ENCODE results near the gene PDE6B. TPM values are rescaled to one million over a fixed set of nuclear protein-coding genes. Genes with fewer than 3 reads are reported as not detected.

Gene PDE6B
- total and polyA plus RNA-seq, 2 experiments from 2014 or later: 3.4 to 5.0 TPM

- DNase-seq (ENCODE audit: low spot score) (no peak), ATAC-seq (no peak)
- no peaks in the 10 kb centered on the region for H3K79me2 ChIP-seq (replicated peaks; ENCODE audit: insufficient read depth)
- H3F3A ChIP-seq (replicated peaks; ENCODE audit: low read depth): no peaks in the 10 kb centered on the region
- TF ChIP-seq POLR2AphosphoS5 (IDR thresholded peaks at IDR 0.05; ENCODE audit: low read depth) (no peak), ZNF114 (CRISPR knock-in tag; IDR thresholded peaks at IDR 0.05) (no peak), ZNF331 (CRISPR knock-in tag; IDR thresholded peaks at IDR 0.05; ENCODE audit: low read depth) (no peak), NANOG (IDR thresholded peaks at IDR 0.05; ENCODE audit: borderline replicate concordance) (no peak), EZH2 (IDR thresholded peaks at IDR 0.05; ENCODE audit: low read depth, unreplicated experiment) (no peak), ETS1 (IDR thresholded peaks at IDR 0.05) (no peak), CREB1 (CRISPR knock-in tag; IDR thresholded peaks at IDR 0.05; ENCODE audit: low read depth) (no peak), JUNB (IDR thresholded peaks at IDR 0.05; ENCODE audit: unreplicated experiment) (no peak), STAT1 (IDR thresholded peaks at IDR 0.05; ENCODE audit: unreplicated experiment) (no peak), EZH2phosphoT487 (IDR thresholded peaks at IDR 0.05; ENCODE audit: unreplicated experiment) (no peak), ZNF462 (CRISPR knock-in tag; IDR thresholded peaks at IDR 0.05) (no peak)
- TF ChIP-seq, protein P1, sequence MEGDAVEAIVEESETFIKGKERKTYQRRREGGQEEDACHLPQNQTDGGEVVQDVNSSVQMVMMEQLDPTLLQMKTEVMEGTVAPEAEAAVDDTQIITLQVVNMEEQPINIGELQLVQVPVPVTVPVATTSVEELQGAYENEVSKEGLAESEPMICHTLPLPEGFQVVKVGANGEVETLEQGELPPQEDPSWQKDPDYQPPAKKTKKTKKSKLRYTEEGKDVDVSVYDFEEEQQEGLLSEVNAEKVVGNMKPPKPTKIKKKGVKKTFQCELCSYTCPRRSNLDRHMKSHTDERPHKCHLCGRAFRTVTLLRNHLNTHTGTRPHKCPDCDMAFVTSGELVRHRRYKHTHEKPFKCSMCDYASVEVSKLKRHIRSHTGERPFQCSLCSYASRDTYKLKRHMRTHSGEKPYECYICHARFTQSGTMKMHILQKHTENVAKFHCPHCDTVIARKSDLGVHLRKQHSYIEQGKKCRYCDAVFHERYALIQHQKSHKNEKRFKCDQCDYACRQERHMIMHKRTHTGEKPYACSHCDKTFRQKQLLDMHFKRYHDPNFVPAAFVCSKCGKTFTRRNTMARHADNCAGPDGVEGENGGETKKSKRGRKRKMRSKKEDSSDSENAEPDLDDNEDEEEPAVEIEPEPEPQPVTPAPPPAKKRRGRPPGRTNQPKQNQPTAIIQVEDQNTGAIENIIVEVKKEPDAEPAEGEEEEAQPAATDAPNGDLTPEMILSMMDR (conservative IDR thresholded peaks at IDR 0.05; ENCODE audit: low read depth in 2 of 2): no peak
- TF ChIP-seq, protein P2, sequence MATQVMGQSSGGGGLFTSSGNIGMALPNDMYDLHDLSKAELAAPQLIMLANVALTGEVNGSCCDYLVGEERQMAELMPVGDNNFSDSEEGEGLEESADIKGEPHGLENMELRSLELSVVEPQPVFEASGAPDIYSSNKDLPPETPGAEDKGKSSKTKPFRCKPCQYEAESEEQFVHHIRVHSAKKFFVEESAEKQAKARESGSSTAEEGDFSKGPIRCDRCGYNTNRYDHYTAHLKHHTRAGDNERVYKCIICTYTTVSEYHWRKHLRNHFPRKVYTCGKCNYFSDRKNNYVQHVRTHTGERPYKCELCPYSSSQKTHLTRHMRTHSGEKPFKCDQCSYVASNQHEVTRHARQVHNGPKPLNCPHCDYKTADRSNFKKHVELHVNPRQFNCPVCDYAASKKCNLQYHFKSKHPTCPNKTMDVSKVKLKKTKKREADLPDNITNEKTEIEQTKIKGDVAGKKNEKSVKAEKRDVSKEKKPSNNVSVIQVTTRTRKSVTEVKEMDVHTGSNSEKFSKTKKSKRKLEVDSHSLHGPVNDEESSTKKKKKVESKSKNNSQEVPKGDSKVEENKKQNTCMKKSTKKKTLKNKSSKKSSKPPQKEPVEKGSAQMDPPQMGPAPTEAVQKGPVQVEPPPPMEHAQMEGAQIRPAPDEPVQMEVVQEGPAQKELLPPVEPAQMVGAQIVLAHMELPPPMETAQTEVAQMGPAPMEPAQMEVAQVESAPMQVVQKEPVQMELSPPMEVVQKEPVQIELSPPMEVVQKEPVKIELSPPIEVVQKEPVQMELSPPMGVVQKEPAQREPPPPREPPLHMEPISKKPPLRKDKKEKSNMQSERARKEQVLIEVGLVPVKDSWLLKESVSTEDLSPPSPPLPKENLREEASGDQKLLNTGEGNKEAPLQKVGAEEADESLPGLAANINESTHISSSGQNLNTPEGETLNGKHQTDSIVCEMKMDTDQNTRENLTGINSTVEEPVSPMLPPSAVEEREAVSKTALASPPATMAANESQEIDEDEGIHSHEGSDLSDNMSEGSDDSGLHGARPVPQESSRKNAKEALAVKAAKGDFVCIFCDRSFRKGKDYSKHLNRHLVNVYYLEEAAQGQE (IDR thresholded peaks at IDR 0.05; ENCODE audit: unreplicated experiment): no peak
- H3K9me2 ChIP-seq (ENCODE audit: insufficient read depth): no peaks in the 10 kb centered on the region
- no peaks in the 10 kb centered on the region for H3K36me3 Mint-ChIP-seq (ENCODE audit: low read depth)
- H4K20me1 ChIP-seq (replicated peaks; ENCODE audit: insufficient read depth): no peaks in the 10 kb centered on the region
- H2AFZ ChIP-seq: no peak overlapping the region
- H3K4me3 Mint-ChIP-seq: no peak overlapping the region
- H3K9me3 Mint-ChIP-seq: no peaks in the 10 kb centered on the region; the same call in 2 of the 3 replicates
- H3K27ac ChIP-seq (ENCODE audit: low read depth): no peak overlapping the region
- no peak overlapping the region for H3K4me2 ChIP-seq
- no peak overlapping the region for H3K4me3 ChIP-seq
- H3K36me3 ChIP-seq (ENCODE audit: insufficient read depth): no peaks in the 10 kb centered on the region
- H3K27me3 ChIP-seq (ENCODE audit: insufficient read depth): 0 out of 2 replicates have a peak, but pooled peaks cover 3% of the 10 kb centered on the region
- H3K27ac Mint-ChIP-seq: no peak overlapping the region
- H3K27me3 Mint-ChIP-seq (ENCODE audit: insufficient read depth, low read depth, poor library complexity): peaks cover 27% of the 10 kb centered on the region
- H3K4me1 ChIP-seq (ENCODE audit: insufficient read depth): no peaks in the 10 kb centered on the region
- H3K4me1 Mint-ChIP-seq: peaks cover 14% of the 10 kb centered on the region; the same call in 2 of the 3 replicates
These were observed 23.9 kb downstream of the PDE6B start for GRCh38 chr4:649293-649625.

Measured in GM23338 (cell line).